HCT116 (cell line): Measurements from ENCODE around the gene JAK3. TPM values are rescaled to one million over a fixed set of nuclear protein-coding genes. Genes with fewer than 3 reads are reported as not detected.
A peak's percentile ranks its signal among the peaks of the same experiment; 100 is the strongest.

Experiments used
- ELF1 ChIP-seq: IDR thresholded peaks from 2 replicates; pipeline ENCODE4 v1.6.1; 2012; ENCODE audit warnings: low read depth, borderline replicate concordance
- FOSL1 ChIP-seq: IDR thresholded peaks from 2 replicates; pipeline ENCODE4 v1.6.1; 2012; ENCODE audit warnings: low read depth
- POLR2A ChIP-seq: IDR thresholded peaks from 2 replicates; pipeline ENCODE4 v1.7.0; 2011; ENCODE audit warnings: borderline replicate concordance; ENCODE audit not compliant: insufficient read depth, insufficient read length; ENCODE audit errors: extremely low read depth
- POLR2AphosphoS5 ChIP-seq: IDR thresholded peaks from 2 replicates; pipeline ENCODE4 v1.6.1; 2011; ENCODE audit warnings: mild to moderate bottlenecking, low read depth, low read length, moderate library complexity
- RAD21 ChIP-seq: IDR thresholded peaks from 2 replicates; pipeline ENCODE4 v1.6.1; 2012; ENCODE audit warnings: low read depth, mild to moderate bottlenecking
- REST ChIP-seq: IDR thresholded peaks from 2 replicates; pipeline ENCODE4 v1.6.1; 2012; ENCODE audit warnings: low read depth
- SIN3A ChIP-seq: IDR thresholded peaks from 2 replicates; pipeline ENCODE4 v1.6.1; 2012; ENCODE audit warnings: low read depth
- SP1 ChIP-seq: IDR thresholded peaks from 2 replicates; pipeline ENCODE4 v1.6.1; 2012; ENCODE audit warnings: low read depth
- SRF ChIP-seq: IDR thresholded peaks from 2 replicates; pipeline ENCODE4 v1.6.1; 2012; ENCODE audit warnings: low read depth
- TCF7L2 ChIP-seq: IDR thresholded peaks from 2 replicates; pipeline ENCODE4 v1.7.0; 2011; ENCODE audit warnings: borderline replicate concordance, inconsistent platforms; ENCODE audit not compliant: insufficient read depth, insufficient read length; ENCODE audit errors: extremely low read depth
- ZFX ChIP-seq: fragments of 450-650 bp; IDR thresholded peaks from 2 replicates; pipeline ENCODE4 v1.6.1; 2017
- ZNF274 ChIP-seq: fragments of 200-500 bp; sonication (Bioruptor generic); IDR thresholded peaks from 2 replicates; pipeline ENCODE4 v1.6.1; 2014; ENCODE audit warnings: mild to moderate bottlenecking, low read depth, low read length, inconsistent platforms
- total RNA-seq: library from RNA; stranded (reverse); gene quantifications from one replicate; pipeline ENCODE4 v1.2.1, GENCODE V29; 2021; ENCODE audit not compliant: unreplicated experiment
- TF ChIP-seq, protein P1 (sequence below): IDR thresholded peaks from 2 replicates; pipeline ENCODE4 v1.6.1; 2012

Gene JAK3
- total RNA-seq, 1 experiment from 2014 or later = 5.7 TPM

DNA sequence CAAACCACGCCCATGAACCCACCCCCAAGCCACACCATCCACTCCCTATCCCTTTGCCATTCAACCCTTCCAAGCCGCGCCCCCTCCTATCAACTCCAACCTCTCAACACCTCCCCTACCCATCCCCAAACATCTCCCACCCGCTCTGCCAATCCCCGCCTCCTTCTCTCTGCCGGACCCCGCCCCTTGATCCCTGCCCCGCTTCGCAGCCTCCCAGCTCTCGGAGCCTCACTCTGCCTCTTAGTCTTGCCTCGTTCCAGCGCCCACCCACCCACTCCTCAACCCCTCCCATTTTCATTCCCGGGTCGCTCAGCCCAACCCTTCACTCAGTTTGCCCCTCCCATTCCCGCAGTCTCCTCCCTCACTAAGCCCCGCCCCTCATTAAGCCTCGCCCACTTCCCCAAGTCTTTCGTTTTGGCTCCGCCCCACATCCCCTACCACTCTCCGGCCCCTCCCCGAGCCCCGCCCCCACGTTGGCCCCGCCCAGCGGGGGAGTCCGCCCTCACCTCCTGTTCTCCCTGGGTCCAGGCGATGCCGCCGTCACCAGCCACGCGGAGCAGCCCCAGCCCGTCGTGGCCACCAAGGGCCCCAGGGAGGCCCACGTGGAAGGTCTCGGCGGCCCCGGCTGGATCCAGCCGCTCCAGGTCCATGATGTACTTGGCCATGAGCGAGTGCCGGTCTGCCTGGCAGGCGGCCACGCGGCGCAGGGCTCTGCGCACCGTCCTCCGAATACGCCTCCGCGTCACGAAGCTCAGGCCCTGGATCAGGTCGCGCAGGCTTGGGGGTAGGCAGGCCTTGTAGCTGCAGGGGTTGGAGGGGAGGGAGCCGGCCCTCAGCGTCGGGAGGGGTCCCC is 5.7 kb downstream of the JAK3 start (continued):
- TF ChIP-seq SRF (no peak), TCF7L2 (no peak), SIN3A (no peak), REST (no peak), POLR2A (peak; percentile 64), ZNF274 (no peak), SP1 (no peak), FOSL1 (no peak), ELF1 (no peak), ZFX (peak; percentile 86; the same call in 1 of the 2 replicates), POLR2AphosphoS5 (peak; percentile 90), RAD21 (no peak)
- TF ChIP-seq, protein P1, sequence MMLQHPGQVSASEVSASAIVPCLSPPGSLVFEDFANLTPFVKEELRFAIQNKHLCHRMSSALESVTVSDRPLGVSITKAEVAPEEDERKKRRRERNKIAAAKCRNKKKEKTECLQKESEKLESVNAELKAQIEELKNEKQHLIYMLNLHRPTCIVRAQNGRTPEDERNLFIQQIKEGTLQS = no peak
